ENCODE results near the gene DZIP1L.
"Not testable (repeated sequence)": the region's sequence is repeated elsewhere in the genome, so short reads cannot be mapped to it uniquely, and the experiment has no call there.

DZIP1L gene, protein sequence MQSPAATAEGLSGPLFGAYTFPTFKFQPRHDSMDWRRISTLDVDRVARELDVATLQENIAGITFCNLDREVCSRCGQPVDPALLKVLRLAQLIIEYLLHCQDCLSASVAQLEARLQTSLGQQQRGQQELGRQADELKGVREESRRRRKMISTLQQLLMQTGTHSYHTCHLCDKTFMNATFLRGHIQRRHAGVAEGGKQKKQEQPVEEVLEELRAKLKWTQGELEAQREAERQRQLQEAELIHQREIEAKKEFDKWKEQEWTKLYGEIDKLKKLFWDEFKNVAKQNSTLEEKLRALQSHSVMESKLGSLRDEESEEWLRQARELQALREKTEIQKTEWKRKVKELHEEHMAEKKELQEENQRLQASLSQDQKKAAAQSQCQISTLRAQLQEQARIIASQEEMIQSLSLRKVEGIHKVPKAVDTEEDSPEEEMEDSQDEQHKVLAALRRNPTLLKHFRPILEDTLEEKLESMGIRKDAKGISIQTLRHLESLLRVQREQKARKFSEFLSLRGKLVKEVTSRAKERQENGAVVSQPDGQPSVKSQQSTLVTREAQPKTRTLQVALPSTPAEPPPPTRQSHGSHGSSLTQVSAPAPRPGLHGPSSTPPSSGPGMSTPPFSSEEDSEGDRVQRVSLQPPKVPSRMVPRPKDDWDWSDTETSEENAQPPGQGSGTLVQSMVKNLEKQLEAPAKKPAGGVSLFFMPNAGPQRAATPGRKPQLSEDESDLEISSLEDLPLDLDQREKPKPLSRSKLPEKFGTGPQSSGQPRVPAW

GRCh38 chr3:138114988-138115971, at the start of gene DZIP1L:
Gene DZIP1L, minus strand, starts transcription at chr3:138115608. Its CDS starts 11,637 bp downstream, at chr3:138103971.
- peak; percentile 76 for DNase-seq

- DNase-seq: no peak
Measured at GRCh38 chr3:138165061-138165460, 49.7 kb upstream of the DZIP1L start.

- no peak for DNase-seq
Measured at GRCh38 chr3:138157743-138158142, 42.3 kb upstream of the DZIP1L start.

DNA sequence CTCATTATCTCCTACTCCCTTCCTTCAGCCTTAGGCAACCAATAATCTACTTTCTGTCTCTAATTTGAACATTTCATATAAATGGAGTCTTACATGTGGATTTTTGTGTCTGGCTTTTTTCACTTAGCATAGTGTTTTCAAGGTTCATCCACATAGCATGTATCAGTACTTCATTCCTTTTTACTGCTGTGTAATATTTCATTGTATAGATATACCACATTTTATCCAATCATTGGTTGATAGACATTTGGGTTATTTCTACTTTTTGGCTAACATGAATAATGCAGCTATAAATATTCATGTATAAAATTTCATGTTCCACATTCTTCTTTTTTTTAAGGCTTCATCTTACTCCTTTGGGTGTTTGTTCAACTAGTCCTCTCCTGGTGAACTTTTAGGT, 39.1 kb upstream of the DZIP1L start:
- no peak for DNase-seq

GRCh38 chr3:138148503-138148902, 33.1 kb upstream of the DZIP1L start:
- DNase-seq: no peak

- not testable (repeated sequence) for DNase-seq
Measured at GRCh38 chr3:138142181-138142580, 26.8 kb upstream of the DZIP1L start.

- DNase-seq: no peak
Measured at GRCh38 chr3:138140940-138141339, 25.5 kb upstream of the DZIP1L start.

DNA sequence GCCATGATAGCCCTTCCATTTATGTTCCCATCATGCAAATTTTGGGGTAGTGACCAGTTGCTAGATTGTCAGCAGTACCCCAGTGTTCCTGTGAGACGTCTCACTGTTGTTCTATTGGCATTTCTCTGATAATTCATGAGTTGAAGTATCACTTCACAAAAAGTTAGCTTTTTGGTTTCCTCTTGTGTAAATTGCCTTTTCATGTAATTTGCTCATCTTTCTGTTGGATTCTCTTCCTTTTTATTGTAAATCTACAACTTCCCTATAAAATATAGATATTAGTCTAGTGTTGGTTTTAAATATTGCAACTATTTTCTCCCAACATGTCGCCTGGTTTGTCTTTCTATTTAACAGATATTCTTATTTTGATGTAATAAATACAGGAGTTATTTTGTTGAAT, 24.3 kb upstream of the DZIP1L start:
- no peak for DNase-seq

DNA sequence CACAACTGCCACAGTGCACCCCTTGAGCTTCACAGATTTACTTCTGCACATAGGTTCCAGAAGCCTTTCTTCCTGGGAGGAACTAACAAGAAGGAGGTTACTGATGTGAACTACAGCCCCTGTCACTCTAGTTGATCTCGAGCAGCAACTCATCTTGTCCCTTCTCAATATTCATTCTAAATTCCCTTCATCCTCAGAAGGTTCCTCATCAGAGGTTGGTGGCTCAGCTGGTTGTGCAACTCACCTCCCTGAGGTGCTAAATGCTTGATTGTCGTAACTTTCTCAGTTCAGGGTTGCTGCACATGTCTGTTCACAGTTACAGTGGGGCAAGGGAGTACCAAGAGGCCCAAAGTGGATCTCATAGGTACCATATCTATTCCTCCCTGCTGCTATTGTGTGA, 22.5 kb upstream of the DZIP1L start:
- DNase-seq: no peak

DNA sequence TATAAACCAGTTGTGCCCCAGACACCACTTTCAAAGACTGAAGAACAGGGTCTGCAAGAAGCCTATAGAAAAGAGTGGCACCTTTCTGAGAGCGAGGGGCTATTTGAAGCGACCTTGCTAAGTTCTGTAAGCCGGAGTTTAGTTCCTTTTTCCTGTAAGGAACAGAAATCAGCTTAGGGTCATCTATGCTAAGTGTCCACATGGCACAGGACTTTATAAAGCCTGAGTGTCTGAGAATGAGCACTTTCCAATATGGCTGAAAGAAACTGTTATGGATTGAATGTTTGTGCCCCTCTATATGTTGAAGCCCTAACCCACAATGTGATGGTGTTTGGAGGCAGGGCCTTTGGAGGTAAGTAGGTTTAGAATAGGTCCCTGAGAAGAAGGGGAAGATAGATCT, 20.8 kb upstream of the DZIP1L start:
- DNase-seq: no peak

DNA sequence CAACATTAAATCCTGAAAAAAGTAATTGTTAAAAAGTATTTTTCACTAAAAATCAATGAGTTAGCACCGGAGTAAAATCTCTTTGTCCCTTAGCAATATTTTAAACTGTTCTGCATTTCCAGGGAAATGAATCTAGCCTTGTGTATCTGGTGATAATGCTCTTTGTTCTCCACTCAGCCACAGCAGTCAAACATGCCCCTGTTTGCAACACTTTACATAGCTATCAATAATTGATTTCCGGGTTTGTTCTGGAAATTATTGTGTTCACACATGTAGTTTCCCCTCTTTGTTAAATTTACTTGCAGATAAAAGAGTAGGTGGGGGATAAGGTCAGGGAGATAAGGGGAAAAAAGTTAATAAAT, 20.4 kb upstream of the DZIP1L start:
- DNase-seq: no peak

GRCh38 chr3:138135146-138135832, 19.9 kb upstream of the DZIP1L start:
- DNase-seq: no peak

GRCh38 chr3:138132239-138132638, 16.8 kb upstream of the DZIP1L start, which contains the start of gene A4GNT:
Gene A4GNT, minus strand, starts transcription at chr3:138132390. Its CDS starts 1,134 bp downstream, at chr3:138131256.
- DNase-seq: no peak

DNA sequence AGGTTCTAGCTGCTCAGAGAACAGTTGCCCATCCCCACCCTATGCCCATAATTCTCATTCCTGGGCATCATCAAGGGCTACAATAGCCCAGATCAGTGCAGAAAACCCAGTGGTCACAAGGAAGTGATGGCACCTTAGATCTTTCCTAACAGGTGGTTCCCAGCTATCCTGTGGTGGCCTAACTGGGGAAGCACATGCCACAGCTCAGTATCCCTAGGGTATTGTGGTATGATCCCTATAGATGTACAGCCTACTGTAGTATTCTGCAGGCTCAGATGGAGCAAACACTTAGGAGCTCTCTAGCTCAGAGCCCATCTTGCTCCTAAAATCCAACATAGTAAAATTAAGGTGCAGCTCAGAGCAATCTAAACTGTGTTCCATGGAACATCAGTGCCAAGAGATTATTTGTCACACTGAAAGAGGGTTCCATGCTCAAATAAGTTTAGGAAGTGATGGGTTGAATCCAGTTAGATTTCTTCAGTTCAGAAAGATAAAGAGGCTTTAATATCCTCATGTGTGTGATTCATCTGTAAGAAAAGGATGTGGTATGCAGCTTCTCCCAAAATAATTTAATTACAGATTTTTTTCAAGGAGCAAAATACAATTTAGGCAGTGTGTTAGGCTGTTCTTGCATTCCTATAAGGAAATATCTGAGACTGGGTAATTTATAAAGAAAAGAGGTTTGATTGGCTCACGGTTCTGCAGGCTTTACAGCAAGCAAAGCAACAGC, 12.4 kb upstream of the DZIP1L start:
- no peak for DNase-seq

GRCh38 chr3:138125548-138126221, 10.3 kb upstream of the DZIP1L start:
- DNase-seq: peak; percentile 8

DNA sequence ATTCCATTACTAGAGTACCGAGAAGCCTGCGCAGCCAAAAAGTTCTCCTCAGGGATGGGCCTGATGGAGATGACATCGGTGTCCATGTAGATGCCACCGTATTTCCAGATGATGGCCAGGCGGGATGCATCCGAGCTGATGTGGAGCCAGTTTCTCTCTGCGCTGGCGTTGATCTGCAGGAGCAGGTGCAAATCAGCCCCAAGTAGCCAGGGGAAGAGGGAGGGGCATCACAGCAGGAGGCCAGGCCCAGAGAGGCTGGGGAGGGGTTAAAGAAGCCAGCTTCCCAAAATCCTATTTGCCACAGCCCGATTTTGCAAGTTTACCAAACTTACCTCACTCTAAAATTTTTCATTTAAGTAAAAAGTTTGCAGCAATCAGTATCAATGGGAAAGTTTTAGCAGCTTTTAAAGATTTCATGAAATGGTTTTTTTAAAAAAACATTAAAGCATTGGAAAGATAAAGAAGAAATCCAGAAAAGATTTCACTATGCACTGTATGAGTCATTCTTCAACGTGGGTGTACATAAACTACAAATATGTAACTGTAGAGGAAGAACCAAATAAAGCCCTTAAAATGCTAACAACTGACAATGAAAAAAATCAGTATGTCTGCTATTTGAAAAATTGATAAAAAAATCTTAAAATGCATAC, 9.4 kb upstream of the DZIP1L start:
- DNase-seq: peak; percentile 58

- no peak for DNase-seq
Measured at GRCh38 chr3:138124188-138124587, 8.8 kb upstream of the DZIP1L start.

DNA sequence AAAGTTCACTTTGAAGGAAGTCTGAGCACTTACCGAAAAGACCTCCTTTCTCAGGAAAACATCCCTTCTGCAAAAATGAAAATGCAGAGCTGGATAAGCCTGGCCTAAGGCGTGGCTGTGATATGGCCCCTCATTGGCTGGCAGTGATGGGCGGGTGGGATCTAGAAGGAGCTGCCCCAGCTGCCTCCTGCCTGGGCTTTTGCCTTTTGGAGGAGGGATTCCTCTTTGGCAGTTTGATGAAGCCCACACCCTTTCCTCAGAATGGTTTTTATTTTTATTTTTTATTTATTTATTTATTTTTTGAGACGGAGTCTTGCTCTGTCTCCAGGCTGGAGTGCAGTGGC, 4.0 kb upstream of the DZIP1L start:
- peak; percentile 6 for DNase-seq

DNA sequence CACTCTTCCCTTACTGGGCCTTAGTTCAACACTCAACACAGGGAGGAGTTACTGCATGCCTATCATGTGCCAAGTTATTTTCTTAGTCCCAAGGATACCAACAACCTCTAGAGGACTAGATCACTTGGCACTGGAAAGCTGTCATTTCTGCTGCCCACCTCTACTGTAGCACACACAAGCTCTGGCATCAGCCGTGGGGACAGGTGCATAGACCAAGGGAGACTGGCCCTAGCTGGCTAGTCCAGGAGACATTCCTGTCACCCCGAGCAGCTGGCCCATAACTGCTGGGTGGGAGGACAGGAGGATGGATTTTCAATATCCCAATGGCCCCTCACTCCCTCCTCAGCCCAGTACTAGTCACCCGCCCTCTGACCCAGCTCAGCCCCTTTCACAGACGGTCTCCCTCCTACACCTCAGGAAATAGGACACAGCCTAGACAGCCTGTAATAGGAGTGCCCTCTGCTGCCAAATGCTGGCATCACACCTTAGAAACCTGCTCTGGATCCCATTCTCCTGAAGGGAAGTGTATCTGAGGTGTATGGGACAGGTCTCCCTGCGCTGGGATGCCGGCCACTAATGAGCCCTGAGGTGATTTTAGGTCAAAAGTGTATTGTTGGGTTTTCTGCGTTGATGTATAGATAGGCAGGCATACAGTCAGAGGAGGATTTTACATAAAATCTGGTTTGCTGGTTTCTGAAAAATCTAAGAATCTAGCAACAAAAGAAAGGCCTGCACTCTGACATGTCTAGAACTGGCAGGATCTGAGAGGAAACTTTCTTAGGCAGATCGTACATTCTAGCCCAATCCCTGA, 3.4 kb upstream of the DZIP1L start:
- DNase-seq: peak; percentile 65
